NCI-H1092 (cell line): ENCODE data around the gene DLX3.
A peak's percentile ranks its signal among the peaks of the same experiment; 100 is the strongest.
"Not testable (repeated sequence)": the region's sequence is repeated elsewhere in the genome, so short reads cannot be mapped to it uniquely, and the experiment has no call there.

Experiments used
- DNase-seq: peaks from one replicate; lab custom pipeline; 2025; lab: John Stamatoyannopoulos, UW

Gene DLX3

GRCh38 chr17:49995055-49995738 lies at the start of gene DLX3:
DLX3 (minus strand) TSS chr17:49995224; CDS start chr17:49994998, 226 bp downstream.
- peak; percentile 25 for DNase-seq

DNA sequence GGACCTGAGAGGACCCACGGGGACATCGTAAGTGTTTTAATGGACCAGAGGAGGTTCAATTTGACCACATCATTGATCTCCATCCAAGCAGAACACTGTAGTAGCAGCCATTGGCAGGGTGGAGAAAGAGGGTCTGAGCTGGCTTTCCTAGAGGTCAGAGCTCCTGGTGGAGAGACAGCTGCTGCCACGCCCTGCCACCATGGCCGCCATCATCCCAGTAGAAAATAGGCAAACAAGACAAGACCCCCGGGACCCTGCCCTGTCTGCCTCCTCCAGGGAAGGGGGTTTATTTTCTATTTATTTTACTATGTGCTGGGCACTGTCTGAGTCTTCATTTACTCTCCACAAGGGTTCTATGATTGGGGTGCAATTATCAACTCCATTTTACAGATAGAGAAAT lies 49.5 kb upstream of the DLX3 start:
- no peak for DNase-seq

- no peak for DNase-seq
Observed at GRCh38 chr17:50043290-50044148, 48.5 kb upstream of the DLX3 start.

DNA sequence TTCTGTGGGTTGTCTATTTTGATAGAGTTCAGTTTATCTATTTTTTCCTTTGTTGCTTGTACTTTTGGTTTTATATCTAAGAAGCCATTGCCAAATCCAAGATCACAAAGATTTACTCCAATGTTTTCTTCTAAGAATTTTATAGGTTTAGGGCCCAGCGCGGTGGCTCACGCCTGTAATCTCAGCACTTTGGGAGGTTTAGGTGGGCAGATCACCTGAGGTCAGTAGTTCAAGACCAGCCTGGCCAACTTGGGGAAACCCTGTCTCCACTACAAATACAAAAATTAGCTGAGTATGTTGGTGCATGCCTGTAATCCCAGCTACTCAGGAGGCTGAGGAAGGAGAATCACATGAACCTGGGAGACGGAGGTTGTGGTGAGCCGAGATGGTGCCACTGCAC lies 47.2 kb upstream of the DLX3 start:
- no peak for DNase-seq

GRCh38 chr17:50040496-50040895 lies 45.5 kb upstream of the DLX3 start:
- DNase-seq = not testable (repeated sequence)

DNA sequence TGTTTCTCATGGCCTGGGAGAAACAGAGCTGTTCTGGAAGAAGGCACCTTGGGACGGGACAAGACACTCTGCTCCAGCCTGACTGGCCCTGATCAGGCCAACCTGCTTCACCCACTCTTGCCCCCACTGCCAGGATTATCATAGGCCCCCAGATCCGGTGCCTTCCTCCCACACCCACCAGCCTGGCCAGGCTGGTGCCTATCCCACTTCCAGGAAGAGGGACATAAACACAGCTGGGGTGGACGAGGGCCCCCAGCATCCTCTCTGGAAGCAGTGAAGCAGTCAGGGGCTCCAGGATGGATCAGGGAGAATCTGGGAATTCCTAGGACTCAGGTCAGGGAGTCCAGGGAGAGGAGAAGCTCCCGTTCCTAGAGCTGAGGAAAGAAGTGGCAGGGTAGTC lies 44.0 kb upstream of the DLX3 start:
- DNase-seq = no peak

- DNase-seq = peak; percentile 23
Observed at GRCh38 chr17:50037321-50038107, 42.5 kb upstream of the DLX3 start.

DNA sequence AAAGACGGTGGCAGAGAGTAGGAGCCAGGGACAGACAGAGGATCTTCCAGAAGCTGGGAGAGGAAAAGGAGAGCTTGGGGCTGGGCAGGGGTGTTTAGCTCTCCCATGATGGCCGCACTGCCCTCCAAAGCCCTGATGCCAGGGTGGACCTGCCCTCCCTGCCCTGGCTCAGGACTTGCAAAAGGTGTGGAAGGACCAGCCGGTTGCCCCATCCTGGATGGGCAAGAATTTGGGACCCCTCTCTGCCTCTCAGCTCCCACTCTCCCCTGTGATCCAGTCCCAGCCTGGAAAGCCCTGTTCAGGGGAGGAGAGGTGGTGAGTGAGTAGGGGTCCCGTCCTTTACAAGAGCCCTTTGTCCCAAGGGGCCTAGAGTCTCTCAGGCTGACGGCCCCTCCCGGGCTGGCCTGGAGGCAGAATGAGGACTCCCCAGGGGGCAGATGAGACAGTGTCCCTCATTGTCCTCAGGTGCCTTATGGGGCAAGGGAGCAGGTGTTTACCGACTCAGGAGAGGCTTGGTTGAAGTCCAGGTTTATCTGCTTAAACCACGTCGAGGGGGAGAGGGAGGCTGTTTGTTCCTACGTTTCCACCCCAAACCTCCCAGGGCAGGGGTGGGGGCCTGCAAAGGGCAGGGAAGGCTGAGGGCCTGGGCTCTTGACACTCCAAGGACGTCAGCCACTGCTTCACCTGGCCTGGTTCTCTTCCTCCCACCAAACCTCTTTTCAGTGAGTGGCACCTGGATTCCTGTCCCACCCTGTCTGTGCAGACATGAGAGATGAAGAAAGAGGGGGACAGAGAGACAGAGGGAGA lies 41.6 kb upstream of the DLX3 start:
- no peak for DNase-seq

GRCh38 chr17:50035945-50036344 lies 40.9 kb upstream of the DLX3 start:
- DNase-seq = no peak

GRCh38 chr17:50035421-50035879 lies 40.4 kb upstream of the DLX3 start:
- DNase-seq = no peak

- no peak for DNase-seq
Observed at GRCh38 chr17:50034498-50035364, 39.7 kb upstream of the DLX3 start.

DNA sequence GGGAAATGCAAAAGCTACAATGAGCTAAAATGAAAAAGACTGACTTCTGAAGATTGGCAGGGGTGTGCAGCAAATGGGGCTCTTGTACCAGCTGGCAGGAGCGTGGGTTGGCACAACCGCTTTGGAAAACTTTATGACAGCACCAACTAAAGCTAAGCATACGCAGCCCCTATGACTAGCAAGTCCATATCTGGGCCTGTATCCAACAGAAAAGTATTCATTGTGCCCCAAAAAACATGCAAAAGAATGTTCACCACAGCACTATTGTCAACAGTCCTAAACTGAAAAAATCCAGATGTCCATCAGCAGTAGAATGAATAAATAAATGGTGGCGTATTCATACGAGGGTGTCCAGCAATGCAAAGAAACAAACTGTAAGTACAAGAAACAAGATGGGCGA lies 38.3 kb upstream of the DLX3 start:
- no peak for DNase-seq

- DNase-seq = no peak
Observed at GRCh38 chr17:50029185-50029584, 34.2 kb upstream of the DLX3 start.

DNA sequence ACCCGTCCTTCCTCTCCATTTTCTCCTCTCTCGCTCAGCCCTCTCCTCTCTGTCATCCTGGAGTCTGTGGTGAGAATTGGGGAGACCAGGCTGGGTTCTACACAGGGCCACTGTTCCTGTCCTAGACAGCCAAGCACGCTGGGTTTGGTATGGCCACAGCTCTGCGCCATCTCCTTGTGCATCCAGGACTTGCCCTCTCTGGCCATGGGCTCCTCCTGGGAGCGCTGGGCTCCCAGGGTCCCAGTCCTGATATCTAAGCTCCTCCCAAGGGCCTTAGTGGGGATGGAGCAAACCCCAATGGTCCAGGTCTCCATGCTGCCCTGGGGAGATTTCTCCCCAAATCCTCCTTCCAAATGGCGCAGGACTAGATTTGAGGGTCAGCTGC lies 33.7 kb upstream of the DLX3 start:
- DNase-seq = no peak

DNA sequence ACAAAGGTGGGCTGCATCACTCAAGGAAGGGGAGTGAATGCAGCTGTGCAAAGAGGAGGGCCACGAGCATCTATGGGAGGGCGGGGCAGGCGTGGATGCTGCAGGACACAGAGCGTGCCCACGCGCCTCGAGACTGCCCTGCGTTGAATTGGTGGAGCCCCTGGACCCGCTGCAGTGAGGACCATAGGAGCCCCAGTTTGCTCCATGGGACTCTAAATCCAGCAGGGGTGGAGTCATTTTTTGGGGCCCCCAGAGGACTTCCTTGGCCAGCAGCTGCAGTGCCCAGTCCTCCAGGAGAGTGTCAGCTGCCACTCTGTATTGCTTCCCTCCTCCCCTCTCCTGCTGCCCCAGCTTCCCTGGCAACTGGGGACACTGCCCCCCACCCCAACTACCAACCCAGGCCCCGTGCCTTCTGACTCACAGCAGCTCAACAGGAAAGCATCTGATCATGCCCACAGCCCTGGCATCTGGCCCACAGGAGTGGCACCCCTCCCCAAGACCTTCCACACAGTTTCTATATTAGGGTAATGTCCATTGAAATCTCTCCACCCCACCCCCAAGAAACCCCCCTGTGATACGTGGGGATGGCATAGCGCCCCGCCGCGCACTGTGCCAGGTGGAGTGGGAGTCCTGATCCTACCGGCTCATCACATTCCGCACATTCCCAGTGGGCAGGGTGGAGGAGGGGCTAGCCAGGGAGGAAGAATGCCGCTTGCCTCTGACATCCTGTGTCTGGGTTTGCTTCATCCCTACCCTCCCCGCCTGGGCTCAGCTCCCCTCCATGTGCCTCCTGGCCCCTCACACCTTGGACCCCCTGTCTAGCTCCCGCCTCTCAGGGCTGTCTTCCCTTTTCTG lies 33.1 kb upstream of the DLX3 start:
- DNase-seq = no peak

DNA sequence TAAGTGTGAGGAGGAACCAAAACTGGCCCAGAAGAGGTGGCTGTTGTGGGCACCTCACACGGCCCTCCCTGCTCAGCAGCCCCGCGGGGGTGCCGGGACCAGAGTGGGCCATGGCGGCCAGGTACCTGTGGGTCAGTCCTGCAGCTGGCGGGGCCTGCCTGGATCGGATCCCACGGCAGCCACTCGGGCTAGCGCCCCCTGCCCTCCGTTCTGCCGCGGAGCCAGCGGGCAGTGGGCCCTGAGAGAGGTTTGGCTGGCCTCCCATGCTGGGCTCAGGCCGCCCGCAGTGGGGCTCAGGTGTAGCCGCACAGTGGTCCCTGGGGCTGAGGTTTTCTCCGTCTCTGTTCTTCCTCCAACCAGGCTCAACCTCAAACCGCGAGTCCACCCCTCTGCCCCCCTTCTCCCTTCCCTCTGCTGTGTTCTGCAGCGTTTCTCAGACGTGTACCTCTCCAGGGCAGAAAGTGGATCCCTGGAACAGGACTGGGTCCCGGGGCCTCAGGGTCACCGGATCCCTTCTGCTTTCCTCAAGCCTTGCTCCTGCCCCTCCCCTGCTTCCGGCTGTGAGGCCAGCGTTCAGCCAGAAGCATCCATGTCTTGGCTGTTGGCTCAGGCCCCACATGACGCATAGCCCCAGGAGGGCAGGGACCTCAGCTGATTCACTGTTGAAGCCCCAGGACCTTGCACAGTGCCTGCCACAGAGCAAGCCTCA lies 32.3 kb upstream of the DLX3 start:
- DNase-seq = no peak

- DNase-seq = peak; percentile 53
Observed at GRCh38 chr17:50026837-50027171, 31.8 kb upstream of the DLX3 start.

DNA sequence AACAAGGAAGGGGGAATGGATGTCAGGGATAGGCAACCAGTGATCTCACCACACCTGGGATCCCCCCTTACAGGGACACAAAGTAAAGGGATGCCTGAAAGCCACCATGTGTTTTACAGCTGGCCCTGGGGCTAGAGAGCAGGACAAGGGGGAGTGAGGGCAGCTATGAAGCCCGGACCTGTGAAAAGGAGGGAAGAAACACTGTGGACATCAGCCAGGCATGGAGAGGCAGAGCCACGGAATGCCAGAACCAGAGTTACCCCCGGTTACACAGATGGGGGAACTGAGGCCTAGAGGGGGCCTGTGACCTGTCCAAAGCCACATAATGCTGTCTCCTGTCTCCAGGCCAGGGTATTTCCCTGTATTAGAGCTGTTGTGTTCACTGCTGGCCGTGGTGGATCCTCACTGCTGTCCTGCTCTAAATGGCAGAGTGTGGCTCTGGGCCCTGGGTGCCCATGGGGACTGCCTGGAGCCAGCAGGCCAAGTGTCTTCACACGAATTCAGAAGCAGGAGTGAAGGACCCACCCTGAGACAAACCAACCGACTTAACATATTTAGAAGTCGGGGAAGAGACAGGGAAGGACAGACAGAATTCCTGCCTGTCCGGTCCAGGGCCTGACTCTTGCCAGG lies 31.1 kb upstream of the DLX3 start:
- no peak for DNase-seq

- DNase-seq = no peak
Observed at GRCh38 chr17:50024808-50025207, 29.8 kb upstream of the DLX3 start.
